NCI-H2081 (cell line): Measurements from ENCODE around the gene PTPN21.
"Not testable (repeated sequence)": the region's sequence is repeated elsewhere in the genome, so short reads cannot be mapped to it uniquely, and the experiment has no call there.

Source experiments
- DNase-seq, 2 experiments: peaks; one replicate each; lab custom pipeline; 2025; lab: John Stamatoyannopoulos, UW

The PTPN21 gene

DNA sequence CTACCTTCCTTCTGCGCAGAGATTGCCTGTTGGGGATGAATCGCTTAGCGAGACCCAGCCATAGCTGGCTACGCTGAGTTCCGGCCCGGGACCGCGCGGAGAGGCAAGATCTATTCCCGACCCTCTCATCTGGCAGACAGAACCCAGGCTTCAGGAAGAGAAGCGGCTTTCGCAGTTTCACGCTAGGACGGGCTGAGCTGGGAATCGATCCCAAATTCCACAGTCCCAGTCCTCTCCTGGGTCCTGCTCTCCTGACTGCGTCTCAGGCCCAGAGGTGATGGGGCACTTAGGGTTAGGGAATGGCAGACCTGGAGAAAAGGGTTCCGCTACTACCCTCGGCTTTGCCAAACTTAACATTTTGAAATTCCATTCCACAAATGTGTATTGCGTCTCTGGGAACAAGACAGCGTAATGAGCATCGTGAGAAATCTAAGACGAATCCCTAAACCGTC is 2.8 kb downstream of the PTPN21 start:
- no peak for DNase-seq

GRCh38 chr14:88551094-88551870 is 3.5 kb downstream of the PTPN21 start:
- peak; percentile 84 to 90 for DNase-seq

DNA sequence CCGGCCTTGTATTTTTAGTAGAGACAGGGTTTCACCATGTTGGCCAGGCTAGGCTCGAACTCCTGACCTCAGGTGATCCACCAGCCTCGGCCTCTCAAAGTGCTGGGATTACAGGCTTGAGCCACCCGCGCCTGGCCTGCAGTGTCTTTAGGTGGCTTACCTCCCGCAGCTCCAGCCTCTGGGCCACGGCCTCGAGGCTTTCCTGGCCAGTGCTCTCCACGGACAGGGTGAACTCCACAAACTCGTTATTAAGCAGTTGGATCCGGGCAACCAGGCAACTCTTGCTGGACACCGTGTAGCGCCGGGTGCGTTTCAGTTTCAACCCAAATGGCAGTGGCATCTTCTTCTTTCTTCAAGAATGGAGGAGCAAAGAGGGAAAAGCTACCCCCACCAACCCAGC is 4.7 kb downstream of the PTPN21 start:
- no peak for DNase-seq

- DNase-seq, result no peak
Measured at GRCh38 chr14:88547386-88547780, 7.4 kb downstream of the PTPN21 start.

GRCh38 chr14:88546621-88547385 is 8.0 kb downstream of the PTPN21 start:
- DNase-seq, result no peak

DNA sequence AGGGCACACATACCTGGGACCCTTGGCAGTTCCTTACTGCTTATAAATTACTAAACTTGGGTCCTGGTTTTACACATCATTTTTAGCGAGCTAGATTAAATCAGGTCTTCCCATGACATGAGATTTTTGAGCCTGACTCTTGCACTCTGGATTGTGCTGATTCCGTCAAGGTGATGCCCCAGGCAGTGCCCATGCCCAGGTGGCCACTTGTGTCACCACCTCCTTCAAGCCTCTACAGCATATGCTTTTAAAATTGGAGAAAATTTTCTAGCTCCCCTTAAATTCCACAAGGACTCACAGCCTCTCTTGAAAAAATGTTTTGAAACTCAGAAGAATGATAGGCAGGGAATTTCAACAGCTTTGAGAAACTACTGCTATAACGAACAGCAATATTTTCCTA is 9.6 kb downstream of the PTPN21 start:
- no peak for DNase-seq

DNA sequence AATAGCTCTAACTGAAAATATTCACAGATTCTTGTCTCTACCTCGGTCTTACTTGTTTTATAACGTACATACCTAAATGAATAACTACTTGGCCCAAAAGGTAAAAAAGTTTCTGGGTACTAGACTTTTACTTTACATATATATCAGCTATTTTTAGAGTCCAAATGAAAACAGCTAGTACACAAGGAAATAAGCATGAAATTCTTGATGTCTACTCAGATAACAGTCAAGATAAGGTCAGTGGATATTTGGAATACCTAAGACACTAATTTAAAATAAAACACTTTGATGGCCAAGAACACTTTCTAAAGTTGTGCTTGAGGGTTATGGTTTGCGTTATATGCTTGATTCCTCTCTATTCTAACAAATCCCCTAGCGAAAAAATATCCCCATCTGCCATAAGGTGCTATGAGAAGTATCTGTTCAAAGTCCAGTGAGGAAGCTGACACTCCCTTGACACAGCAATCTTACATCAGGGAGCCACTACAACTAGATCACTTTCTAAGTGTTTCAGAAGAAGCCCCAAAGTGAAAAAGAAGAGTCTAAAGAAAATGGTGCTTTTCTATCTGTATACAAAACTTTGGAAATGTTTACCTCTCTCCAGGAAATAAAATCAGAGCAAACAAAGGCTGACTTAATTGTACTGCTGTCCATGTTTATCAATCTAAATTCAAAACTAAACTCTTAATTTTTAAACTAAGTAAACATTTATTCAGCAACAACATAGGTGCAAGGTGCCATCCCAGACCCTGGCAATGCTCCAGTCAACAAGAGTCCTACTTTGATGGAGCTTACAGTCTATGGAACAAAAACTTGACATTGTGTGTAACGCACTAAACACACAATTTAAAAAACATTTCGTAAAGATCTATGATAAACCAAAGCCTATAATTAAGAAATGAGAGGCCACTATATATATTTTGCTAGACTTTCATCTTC is 11.7 kb downstream of the PTPN21 start:
- no peak for DNase-seq

DNA sequence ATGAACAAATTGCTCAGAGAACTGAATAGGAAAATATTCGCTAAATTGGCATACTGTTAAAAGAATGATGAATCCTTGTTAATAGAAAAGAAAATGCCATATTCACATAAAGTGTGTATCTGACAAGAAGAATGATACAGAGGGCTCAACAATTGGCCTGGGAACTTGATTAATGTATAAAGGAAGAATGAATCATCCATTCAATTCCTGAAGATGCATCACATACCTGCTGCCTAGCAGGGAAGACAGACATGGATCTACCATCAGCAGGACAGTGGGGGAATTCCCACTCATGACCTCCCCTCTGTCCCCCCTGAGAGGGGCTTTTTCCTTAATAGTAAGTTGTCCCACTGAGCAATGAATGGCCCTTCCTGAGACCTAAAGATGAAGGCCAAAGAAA is 13.5 kb downstream of the PTPN21 start:
- no peak for DNase-seq

DNA sequence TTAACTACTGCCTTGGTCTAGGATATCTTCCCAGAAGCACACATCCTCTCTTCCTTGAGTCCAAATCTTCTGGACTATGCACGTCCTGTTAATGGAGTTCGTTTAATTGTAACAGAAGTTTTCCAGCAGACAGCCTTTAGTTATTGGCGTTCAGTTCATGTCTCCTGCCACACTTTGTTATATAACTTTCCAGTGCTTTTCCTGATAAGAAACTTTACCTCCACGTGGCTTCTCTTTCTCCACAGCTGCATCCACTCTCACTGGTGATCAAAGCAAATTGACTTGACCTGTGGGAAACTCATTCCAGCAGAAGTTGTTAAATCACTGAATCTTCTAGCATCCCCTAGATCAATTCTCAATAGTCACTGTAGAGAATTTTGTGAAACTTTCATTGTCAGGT is 19.0 kb downstream of the PTPN21 start:
- DNase-seq, result no peak

DNA sequence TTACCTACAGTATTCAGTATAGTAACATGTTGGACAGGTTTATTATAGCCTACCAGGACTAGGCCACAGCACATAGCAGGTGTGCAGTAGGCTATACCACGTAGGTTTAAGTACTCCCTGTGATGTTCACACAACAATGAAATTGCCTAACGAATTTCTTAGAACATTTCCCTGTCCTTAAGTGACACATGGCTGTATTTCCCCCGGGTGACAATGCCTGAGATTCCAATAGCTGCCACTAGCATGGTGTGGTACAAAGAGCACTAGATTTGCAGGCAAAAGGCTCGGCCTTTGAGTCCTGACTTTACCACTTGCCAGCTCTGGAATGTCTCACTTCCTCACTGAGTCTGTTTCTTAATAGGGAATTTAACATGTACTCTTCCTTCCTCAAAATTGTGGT is 19.7 kb downstream of the PTPN21 start:
- DNase-seq, result no peak

- DNase-seq, result no peak
Measured at GRCh38 chr14:88533064-88533602, 21.7 kb downstream of the PTPN21 start.

GRCh38 chr14:88529889-88530288 is 24.9 kb downstream of the PTPN21 start:
- DNase-seq, result not testable (repeated sequence)

GRCh38 chr14:88522393-88522792 is 32.4 kb downstream of the PTPN21 start:
- no peak for DNase-seq

DNA sequence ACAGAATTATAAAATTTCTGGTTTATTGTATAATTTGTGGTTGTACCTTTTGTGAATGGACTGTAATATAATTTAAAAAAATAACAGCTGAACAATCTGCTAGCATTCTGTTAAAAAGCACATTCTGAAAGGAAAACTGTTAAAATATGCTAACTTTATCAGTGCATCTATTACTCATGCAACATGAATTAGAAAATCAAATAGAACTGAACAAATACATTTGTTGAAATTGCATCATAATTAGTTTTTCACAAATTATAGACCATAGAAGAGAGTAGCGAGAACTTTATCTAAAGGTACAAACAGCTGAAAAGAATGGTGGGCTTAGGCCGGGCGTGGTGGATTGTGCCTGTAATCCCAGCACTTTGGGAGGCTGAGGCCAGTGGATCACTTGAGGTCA is 33.0 kb downstream of the PTPN21 start:
- no peak for DNase-seq

GRCh38 chr14:88519907-88520306 is 34.9 kb downstream of the PTPN21 start:
- DNase-seq, result no peak

DNA sequence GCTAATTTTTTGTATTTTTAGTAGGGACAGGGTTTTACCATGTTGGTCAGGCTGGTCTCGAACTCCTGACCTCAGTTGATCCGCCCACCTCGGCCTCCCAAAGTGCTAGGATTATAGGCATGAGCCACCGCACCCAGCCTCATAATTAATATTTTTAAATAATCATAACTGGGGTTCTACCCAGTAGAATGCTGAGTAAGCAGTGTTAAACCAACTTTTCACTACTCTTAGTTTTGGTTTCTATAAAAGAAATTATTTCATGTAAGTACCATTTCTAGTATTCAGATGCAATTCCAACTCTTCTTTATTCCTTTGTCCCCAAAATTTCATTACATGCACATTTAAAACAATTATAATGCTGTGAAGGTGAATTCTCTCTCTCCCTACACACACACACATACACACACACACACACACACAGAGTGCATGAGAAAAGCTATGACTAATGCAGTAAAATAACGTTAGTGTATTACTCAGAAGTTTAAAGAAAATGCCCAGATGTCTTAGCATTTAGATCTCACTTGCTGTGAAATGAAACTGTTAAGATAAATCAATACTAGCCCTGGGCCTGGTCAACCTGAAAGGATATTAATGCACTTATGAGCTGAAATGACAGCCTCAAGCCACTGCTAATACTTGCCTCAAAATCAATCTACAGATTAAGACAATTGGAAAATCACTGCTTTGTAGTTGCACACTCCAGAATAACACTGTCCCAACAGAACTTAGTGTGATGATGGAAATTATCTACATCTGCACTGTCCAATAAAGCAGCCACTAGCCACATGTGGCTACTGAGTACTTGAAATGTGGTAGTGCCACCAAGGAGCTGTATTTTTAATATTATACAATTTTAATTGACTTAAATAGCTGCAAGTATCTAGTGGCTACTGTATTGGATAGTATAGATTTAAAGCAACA is 36.0 kb downstream of the PTPN21 start:
- DNase-seq, result no peak

- no peak for DNase-seq
Measured at GRCh38 chr14:88516861-88517357, 37.9 kb downstream of the PTPN21 start.

GRCh38 chr14:88515499-88516221 is 39.1 kb downstream of the PTPN21 start:
- DNase-seq, result no peak

DNA sequence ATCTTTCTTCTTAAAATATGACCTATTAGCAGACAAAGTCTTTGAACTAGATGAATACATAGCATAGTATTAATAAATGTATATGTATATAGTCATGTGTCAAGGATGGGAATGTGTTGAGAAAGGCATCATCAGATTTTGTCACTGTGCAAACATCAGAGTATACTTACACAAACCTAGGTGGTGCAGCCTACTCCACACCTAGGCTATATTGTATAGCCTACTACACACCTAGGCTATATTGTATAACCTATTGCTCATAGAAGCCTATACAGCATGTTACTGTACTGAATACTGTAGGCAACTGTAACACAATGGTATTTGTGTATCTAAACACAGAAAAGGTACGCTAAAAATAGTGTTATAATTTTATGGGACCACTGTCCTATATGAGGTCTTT is 47.6 kb downstream of the PTPN21 start:
- DNase-seq, result no peak

DNA sequence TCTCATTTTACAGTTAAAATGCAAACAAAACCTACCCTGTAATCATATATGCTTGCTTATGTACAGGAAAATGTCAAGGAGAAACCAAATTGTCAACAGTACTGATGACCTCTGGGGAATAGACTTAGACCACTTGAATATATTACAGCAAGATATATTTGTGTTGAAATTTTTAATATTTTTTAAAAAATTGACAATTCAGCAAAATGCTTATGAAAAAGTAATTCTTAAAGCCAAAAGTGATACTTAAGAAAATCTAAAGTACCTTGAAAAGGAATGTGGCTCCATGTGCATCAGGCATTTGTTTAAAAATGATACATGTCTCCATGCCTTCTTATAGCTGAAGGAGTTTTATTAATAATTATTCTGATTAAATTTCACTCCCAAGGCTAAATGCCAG is 49.2 kb downstream of the PTPN21 start:
- DNase-seq, result no peak
